Measurements from ENCODE around the gene ARHGEF5. TPM values are rescaled to one million over a fixed set of nuclear protein-coding genes. Genes with fewer than 3 reads are reported as not detected.
"Not testable (repeated sequence)": the region's sequence is repeated elsewhere in the genome, so short reads cannot be mapped to it uniquely, and the experiment has no call there.

ARHGEF5 gene
- total RNA-seq, 1 experiment from 2014 or later, result 9.5 TPM

DNA sequence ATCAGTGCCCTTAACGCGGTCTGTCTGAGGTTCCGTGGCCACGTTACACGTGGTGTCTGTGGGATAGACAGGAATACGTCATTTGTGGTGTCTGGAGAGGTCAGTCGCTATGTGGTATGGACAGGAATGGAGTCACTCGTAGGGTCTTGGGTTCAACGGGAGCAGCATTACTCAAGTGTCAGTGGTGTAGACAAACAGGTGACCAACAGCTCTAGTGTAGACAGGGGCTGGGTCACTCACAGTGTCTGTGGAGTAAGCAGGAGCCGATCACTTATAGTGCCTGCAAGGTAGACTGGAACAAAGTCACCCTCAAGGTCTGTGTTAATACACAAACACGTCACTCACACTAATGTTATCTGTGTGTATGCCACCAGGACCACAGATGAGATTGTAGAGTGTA is 1.7 kb downstream of the ARHGEF5 start:
- POLR2A ChIA-PET (ENCODE audit: low non-redundant PET); H3K4me3 ChIP-seq (ENCODE audit: low read depth, low read length, poor library complexity, severe bottlenecking); H3K9me3 ChIP-seq (ENCODE audit: low read depth, low read length, poor library complexity, severe bottlenecking); CTCF ChIA-PET; H3K4me1 ChIP-seq (ENCODE audit: insufficient read depth, low read length, poor library complexity, severe bottlenecking); intact Hi-C loops (cut with micrococcal nuclease; ENCODE audit: unreplicated experiment); H3K27me3 ChIP-seq (replicated peaks; ENCODE audit: insufficient read depth, low read depth, low read length, poor library complexity); DNase-seq (ENCODE audit: low spot score); H3K36me3 ChIP-seq (ENCODE audit: insufficient read depth, low read length, poor library complexity, severe bottlenecking); BruUV-seq (replicated peaks); H3K27ac ChIP-seq (ENCODE audit: low read depth, low read length, poor library complexity, severe bottlenecking): not testable (repeated sequence)

DNA sequence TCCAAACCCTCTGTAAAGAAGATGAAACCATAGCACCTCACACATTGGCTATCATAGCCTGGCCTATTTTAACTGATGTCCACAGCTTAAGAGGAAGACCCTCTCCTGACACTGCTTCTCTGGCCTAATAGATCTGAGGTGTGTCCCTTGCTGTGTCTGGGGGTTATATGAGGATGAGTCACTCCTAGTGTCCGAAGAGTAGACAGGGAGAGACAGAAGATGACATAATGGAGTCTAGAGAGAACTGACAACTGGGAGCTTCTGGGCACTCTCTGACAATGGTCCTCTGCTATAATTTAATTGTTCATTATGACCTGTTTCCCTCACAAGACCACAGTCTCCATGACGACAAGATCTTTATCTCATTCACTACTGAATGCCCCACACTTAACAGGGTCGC is 6.9 kb downstream of the ARHGEF5 start:
- H3K36me3 ChIP-seq (ENCODE audit: insufficient read depth, low read length, poor library complexity, severe bottlenecking); DNase-seq (ENCODE audit: low spot score); H3K4me3 ChIP-seq (ENCODE audit: low read depth, low read length, poor library complexity, severe bottlenecking); H3K4me1 ChIP-seq (ENCODE audit: insufficient read depth, low read length, poor library complexity, severe bottlenecking); BruUV-seq (replicated peaks); CTCF ChIA-PET; H3K27me3 ChIP-seq (replicated peaks; ENCODE audit: insufficient read depth, low read depth, low read length, poor library complexity); intact Hi-C loops (cut with micrococcal nuclease; ENCODE audit: unreplicated experiment); POLR2A ChIA-PET (ENCODE audit: low non-redundant PET); H3K27ac ChIP-seq (ENCODE audit: low read depth, low read length, poor library complexity, severe bottlenecking); H3K9me3 ChIP-seq (ENCODE audit: low read depth, low read length, poor library complexity, severe bottlenecking): not testable (repeated sequence)

DNA sequence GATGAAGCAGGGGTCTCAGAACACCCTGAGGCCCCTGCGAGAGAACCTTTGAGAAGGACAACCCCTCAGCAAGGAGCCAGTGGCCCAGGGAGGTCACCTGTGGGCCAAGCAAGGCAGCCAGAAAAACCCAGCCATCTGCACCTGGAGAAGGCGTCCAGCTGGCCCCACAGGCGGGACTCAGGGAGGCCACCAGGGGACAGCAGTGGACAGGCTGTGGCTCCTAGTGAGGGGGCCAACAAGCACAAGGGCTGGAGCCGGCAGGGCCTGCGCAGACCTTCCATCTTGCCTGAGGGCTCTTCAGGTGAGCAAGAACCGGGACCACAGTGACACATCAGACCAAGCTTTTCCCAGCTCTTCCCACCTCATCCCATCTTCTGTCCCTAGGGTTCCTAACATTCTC is 10.3 kb downstream of the ARHGEF5 start:
- H3K27me3 ChIP-seq (replicated peaks; ENCODE audit: insufficient read depth, low read depth, low read length, poor library complexity); CTCF ChIA-PET; H3K4me3 ChIP-seq (ENCODE audit: low read depth, low read length, poor library complexity, severe bottlenecking); BruUV-seq (replicated peaks); intact Hi-C loops (cut with micrococcal nuclease; ENCODE audit: unreplicated experiment); H3K27ac ChIP-seq (ENCODE audit: low read depth, low read length, poor library complexity, severe bottlenecking); H3K9me3 ChIP-seq (ENCODE audit: low read depth, low read length, poor library complexity, severe bottlenecking); H3K36me3 ChIP-seq (ENCODE audit: insufficient read depth, low read length, poor library complexity, severe bottlenecking); DNase-seq (ENCODE audit: low spot score); POLR2A ChIA-PET (ENCODE audit: low non-redundant PET); H3K4me1 ChIP-seq (ENCODE audit: insufficient read depth, low read length, poor library complexity, severe bottlenecking): not testable (repeated sequence)

DNA sequence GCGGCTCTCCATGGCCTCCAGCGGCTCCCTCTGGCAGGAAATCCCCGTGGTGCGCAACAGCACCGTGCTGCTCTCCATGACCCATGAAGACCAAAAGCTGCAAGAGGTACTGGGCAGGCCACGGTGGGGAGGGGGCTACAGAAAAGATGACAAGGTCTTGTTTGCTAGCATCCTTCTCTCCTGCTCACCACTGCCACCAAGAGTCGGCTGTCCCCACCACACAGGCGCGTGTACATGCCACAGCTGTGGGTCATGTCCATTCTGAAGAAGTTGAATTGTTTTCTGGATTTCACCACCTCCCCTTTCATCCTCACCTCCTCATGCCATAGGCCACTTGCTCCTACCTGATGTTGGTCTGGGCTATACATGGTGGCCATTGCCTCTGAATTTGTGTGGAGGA is 12.0 kb downstream of the ARHGEF5 start:
- POLR2A ChIA-PET (ENCODE audit: low non-redundant PET); BruUV-seq (replicated peaks); CTCF ChIA-PET; H3K36me3 ChIP-seq (ENCODE audit: insufficient read depth, low read length, poor library complexity, severe bottlenecking); intact Hi-C loops (cut with micrococcal nuclease; ENCODE audit: unreplicated experiment); H3K27ac ChIP-seq (ENCODE audit: low read depth, low read length, poor library complexity, severe bottlenecking); H3K27me3 ChIP-seq (replicated peaks; ENCODE audit: insufficient read depth, low read depth, low read length, poor library complexity); DNase-seq (ENCODE audit: low spot score); H3K4me3 ChIP-seq (ENCODE audit: low read depth, low read length, poor library complexity, severe bottlenecking); H3K4me1 ChIP-seq (ENCODE audit: insufficient read depth, low read length, poor library complexity, severe bottlenecking); H3K9me3 ChIP-seq (ENCODE audit: low read depth, low read length, poor library complexity, severe bottlenecking): not testable (repeated sequence)

DNA sequence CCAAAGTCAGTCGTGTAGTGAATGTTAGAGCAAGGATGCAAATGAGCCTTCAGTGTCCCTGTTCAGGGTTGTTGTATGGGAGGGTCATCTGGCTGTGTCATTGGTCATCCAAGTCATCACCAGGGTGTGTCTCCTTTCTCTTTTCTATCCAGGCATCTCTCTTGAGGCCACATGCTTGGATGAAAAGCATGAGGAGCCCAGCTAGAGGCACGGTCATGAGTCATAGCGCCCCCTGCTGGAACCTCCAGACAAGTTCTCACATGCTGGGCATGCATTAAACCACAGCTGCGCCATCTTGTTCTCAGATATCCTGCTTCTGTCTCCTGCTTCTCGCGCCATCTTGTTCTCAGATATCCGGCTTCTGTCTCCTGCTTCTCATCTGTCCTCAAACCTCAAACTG is 14.0 kb downstream of the ARHGEF5 start:
- CTCF ChIA-PET; H3K4me1 ChIP-seq (ENCODE audit: insufficient read depth, low read length, poor library complexity, severe bottlenecking); intact Hi-C loops (cut with micrococcal nuclease; ENCODE audit: unreplicated experiment); H3K27ac ChIP-seq (ENCODE audit: low read depth, low read length, poor library complexity, severe bottlenecking); H3K9me3 ChIP-seq (ENCODE audit: low read depth, low read length, poor library complexity, severe bottlenecking); DNase-seq (ENCODE audit: low spot score); POLR2A ChIA-PET (ENCODE audit: low non-redundant PET); H3K4me3 ChIP-seq (ENCODE audit: low read depth, low read length, poor library complexity, severe bottlenecking); H3K27me3 ChIP-seq (replicated peaks; ENCODE audit: insufficient read depth, low read depth, low read length, poor library complexity); H3K36me3 ChIP-seq (ENCODE audit: insufficient read depth, low read length, poor library complexity, severe bottlenecking); BruUV-seq (replicated peaks): not testable (repeated sequence)

DNA sequence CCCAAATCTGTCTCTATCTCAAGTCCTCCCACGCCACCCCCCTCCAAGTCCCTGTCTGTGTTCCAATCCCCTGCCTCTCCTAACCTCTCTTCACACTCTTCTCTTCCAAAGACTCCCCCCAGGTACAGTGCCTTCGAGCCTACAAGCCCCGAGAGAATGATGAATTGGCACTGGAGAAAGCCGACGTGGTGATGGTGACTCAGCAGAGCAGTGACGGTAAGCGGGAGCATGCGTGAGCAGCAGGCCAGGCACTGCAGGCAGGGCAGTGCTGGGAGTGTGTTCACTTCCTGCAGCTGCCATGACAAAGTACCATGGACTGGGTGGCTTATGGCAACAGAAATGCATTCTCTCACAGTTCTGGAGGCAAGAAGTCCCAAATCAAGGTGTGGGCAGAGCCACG is 23.4 kb downstream of the ARHGEF5 start:
- POLR2A ChIA-PET (ENCODE audit: low non-redundant PET), result no interaction called here
- no peaks in the 10 kb centered on the region for H3K36me3 ChIP-seq (ENCODE audit: insufficient read depth, low read length, poor library complexity, severe bottlenecking)
- H3K4me3 ChIP-seq (ENCODE audit: low read depth, low read length, poor library complexity, severe bottlenecking), result no peak overlapping the region
- no peak overlapping the region for H3K27ac ChIP-seq (ENCODE audit: low read depth, low read length, poor library complexity, severe bottlenecking)
- no peaks in the 10 kb centered on the region for H3K4me1 ChIP-seq (ENCODE audit: insufficient read depth, low read length, poor library complexity, severe bottlenecking)
- H3K9me3 ChIP-seq (ENCODE audit: low read depth, low read length, poor library complexity, severe bottlenecking), result no peaks in the 10 kb centered on the region
- TF ChIP-seq, protein P1, sequence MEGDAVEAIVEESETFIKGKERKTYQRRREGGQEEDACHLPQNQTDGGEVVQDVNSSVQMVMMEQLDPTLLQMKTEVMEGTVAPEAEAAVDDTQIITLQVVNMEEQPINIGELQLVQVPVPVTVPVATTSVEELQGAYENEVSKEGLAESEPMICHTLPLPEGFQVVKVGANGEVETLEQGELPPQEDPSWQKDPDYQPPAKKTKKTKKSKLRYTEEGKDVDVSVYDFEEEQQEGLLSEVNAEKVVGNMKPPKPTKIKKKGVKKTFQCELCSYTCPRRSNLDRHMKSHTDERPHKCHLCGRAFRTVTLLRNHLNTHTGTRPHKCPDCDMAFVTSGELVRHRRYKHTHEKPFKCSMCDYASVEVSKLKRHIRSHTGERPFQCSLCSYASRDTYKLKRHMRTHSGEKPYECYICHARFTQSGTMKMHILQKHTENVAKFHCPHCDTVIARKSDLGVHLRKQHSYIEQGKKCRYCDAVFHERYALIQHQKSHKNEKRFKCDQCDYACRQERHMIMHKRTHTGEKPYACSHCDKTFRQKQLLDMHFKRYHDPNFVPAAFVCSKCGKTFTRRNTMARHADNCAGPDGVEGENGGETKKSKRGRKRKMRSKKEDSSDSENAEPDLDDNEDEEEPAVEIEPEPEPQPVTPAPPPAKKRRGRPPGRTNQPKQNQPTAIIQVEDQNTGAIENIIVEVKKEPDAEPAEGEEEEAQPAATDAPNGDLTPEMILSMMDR (conservative IDR thresholded peaks at IDR 0.05; ENCODE audit: low read depth, low read length), result no peak
- no peaks in the 10 kb centered on the region for H3K27me3 ChIP-seq (replicated peaks; ENCODE audit: insufficient read depth, low read depth, low read length, poor library complexity)
- BruUV-seq (replicated peaks), result no TSS peak
- intact Hi-C loops (cut with micrococcal nuclease; ENCODE audit: unreplicated experiment), result no loop called here
- CTCF ChIA-PET, result no interaction called here
- DNase-seq (ENCODE audit: low spot score), result no peak
